Body of pancreas (tissue), 4 donors: ENCODE data around the gene ASPDH. TPM values are rescaled to one million over a fixed set of nuclear protein-coding genes. Genes with fewer than 3 reads are reported as not detected.
A peak's percentile ranks its signal among the peaks of the same experiment; 100 is the strongest.

ENCODE experiments used
- ATAC-seq: fragments of 150-250 bp; one replicate; pipeline ENCODE4 v1.9.1; 2016
- DNase-seq, 4 donors: peaks; one replicate each; pipeline ENCODE4 v3.0.0-alpha.2; 2019
- H3K27ac ChIP-seq, 4 donors: fragments of 200-600 bp; sonication (generic); 1 replicate in 3 of 4; 2 replicates in 1 of 4; pipeline versions ENCODE4 v1.5.1 to v1.6.1; 2016 to 2019; ENCODE audit warnings: mild to moderate bottlenecking in 1 of 4, mixed read lengths in 1 of 4, moderate library complexity in 1 of 4
- H3K27me3 ChIP-seq, 2 donors: fragments of 200-600 bp; sonication (generic); one replicate each; pipeline ENCODE4 v1.6.0; 2016; ENCODE audit warnings: mild to moderate bottlenecking in 1 of 2
- H3K36me3 ChIP-seq, 2 donors: fragments of 200-600 bp; sonication (generic); replicated peaks in 1 of 2; 2 replicates each; pipeline ENCODE4 v1.5.1; 2016; ENCODE audit warnings: low read depth in 2 of 2; ENCODE audit not compliant: insufficient read depth in 1 of 2
- H3K4me1 ChIP-seq: fragments of 200-600 bp; sonication (generic); one replicate; pipeline ENCODE4 v1.6.0; 2016
- H3K4me3 ChIP-seq, 2 donors: fragments of 200-600 bp; sonication (generic); 1 replicate in 1 of 2; 2 replicates in 1 of 2; pipeline ENCODE4 v1.5.1; 2016 to 2019
- H3K9me3 ChIP-seq, 3 donors: fragments of 200-600 bp; sonication (generic); 1 replicate in 2 of 3; 2 replicates in 1 of 3; pipeline ENCODE4 v1.5.1; 2016
- CTCF ChIP-seq, 7 experiments: fragments of 450-650 bp in 4 of 7; fragments of 200-600 bp in 3 of 7; sonication (generic) in 3 of 7; IDR thresholded peaks; one replicate each; pipeline ENCODE4 v1.5.1; 2016 to 2019; ENCODE audit warnings: antibody characterized with exemption in 7 of 7
- POLR2A ChIP-seq, 3 donors: fragments of 450-650 bp; IDR thresholded peaks; one replicate each; pipeline ENCODE4 v1.6.1; 2016; ENCODE audit warnings: antibody characterized with exemption in 3 of 3, mild to moderate bottlenecking in 2 of 3
- whole genome bisulfite sequencing, 2 donors: methylation state at CpG; one replicate each; pipeline ENCODE4 v1.1.5; 2017; 5-methylcytosine and 5-hydroxymethylcytosine counted together
- intact Hi-C: fragments of 100-400 bp; cut with DNase I; formaldehyde crosslinking; loops from one replicate; pipeline ENCODE4 v1.15.1; 2023
- total RNA-seq, 2 donors: library from RNA; depleted of rRNA; stranded (reverse); fragments of >200 nt; gene quantifications; one replicate each; pipeline ENCODE4 v1.1.0, GENCODE V29; 2016

ASPDH gene
- total RNA-seq, 2 donors from 2014 or later, result not detected

GRCh38 chr19:50468818-50469217, 44.9 kb downstream of the ASPDH start:
- no peak overlapping the region for H3K4me3 ChIP-seq
- TF ChIP-seq POLR2A (IDR thresholded peaks at IDR 0.05) (no peak), CTCF (IDR thresholded peaks at IDR 0.05) (no peak)
- ATAC-seq (no peak), DNase-seq (no peak)
- H3K36me3 ChIP-seq, result no peaks in the 10 kb centered on the region
- H3K4me1 ChIP-seq, result no peaks in the 10 kb centered on the region
- H3K27ac ChIP-seq, result no peak overlapping the region
- 85 to 89% methylated on average over 6 of the region's 6 CpGs for WGBS, 2 donors
- H3K9me3 ChIP-seq, result no peaks in the 10 kb centered on the region
- intact Hi-C loops, result no loop called here
- no peaks in the 10 kb centered on the region for H3K27me3 ChIP-seq

- no peaks in the 10 kb centered on the region for H3K4me1 ChIP-seq
- 69 to 78% methylated on average over 18 of the region's 18 CpGs for WGBS, 2 donors
These were observed 46.1 kb downstream of the ASPDH start for GRCh38 chr19:50467566-50467965.

GRCh38 chr19:50466706-50467039, 47.0 kb downstream of the ASPDH start:
- H3K4me3 ChIP-seq, result no peak overlapping the region
- DNase-seq (no peak), ATAC-seq (no peak)
- intact Hi-C loops, result no loop called here
- H3K27ac ChIP-seq, result no peak overlapping the region
- TF ChIP-seq CTCF (IDR thresholded peaks at IDR 0.05) (no peak), POLR2A (IDR thresholded peaks at IDR 0.05) (no peak)
- no peaks in the 10 kb centered on the region for H3K36me3 ChIP-seq
- 76 to 86% methylated on average over 8 to 11 of the region's 11 CpGs for WGBS, 2 donors
- no peaks in the 10 kb centered on the region for H3K9me3 ChIP-seq
- peaks cover 0 to 4% of the 10 kb centered on the region in 2 donors for H3K27me3 ChIP-seq
- no peaks in the 10 kb centered on the region for H3K4me1 ChIP-seq

More at GRCh38 chr19:50467566-50467965, 46.1 kb downstream of the ASPDH start:
- Histone ChIP-seq H3K27ac (no peak overlapping the region), H3K36me3 (no peaks in the 10 kb centered on the region), H3K4me3 (no peak overlapping the region), H3K27me3 (no peaks in the 10 kb centered on the region), H3K9me3 (no peaks in the 10 kb centered on the region)
- intact Hi-C loops, result no loop called here
- DNase-seq (no peak), ATAC-seq (no peak)
- TF ChIP-seq POLR2A (IDR thresholded peaks at IDR 0.05), result no peak
- TF ChIP-seq CTCF (IDR thresholded peaks at IDR 0.05), result no peak

- 49 to 71% methylated on average over 17 to 28 of the region's 29 CpGs for WGBS, 2 donors
- no peaks in the 10 kb centered on the region for H3K36me3 ChIP-seq
- H3K4me3 ChIP-seq, result no peak overlapping the region
- intact Hi-C loops, result no loop called here
- peak; percentile 22 for ATAC-seq
- no peak overlapping the region for H3K27ac ChIP-seq
- no peaks in the 10 kb centered on the region for H3K4me1 ChIP-seq
- H3K9me3 ChIP-seq, result no peaks in the 10 kb centered on the region
- H3K27me3 ChIP-seq, result peaks cover 0 to 4% of the 10 kb centered on the region in 2 donors
- peak in 2 of 4 donors; percentile 14 to 18 for DNase-seq
- no peak for TF ChIP-seq POLR2A (IDR thresholded peaks at IDR 0.05)
- TF ChIP-seq CTCF (IDR thresholded peaks at IDR 0.05), result peak in 1 of 7 experiments; percentile 3
These were observed 47.6 kb downstream of the ASPDH start for GRCh38 chr19:50465986-50466705.

GRCh38 chr19:50465000-50465399, 48.7 kb downstream of the ASPDH start:
- no peak overlapping the region for H3K4me3 ChIP-seq
- no peaks in the 10 kb centered on the region for H3K4me1 ChIP-seq
- peaks cover 0 to 4% of the 10 kb centered on the region in 2 donors for H3K27me3 ChIP-seq
- no peak for DNase-seq
- ATAC-seq, result no peak
- H3K36me3 ChIP-seq, result no peaks in the 10 kb centered on the region
- WGBS, 2 donors, result 71 to 80% methylated on average over 10 to 13 of the region's 13 CpGs
- intact Hi-C loops, result loop anchor here (5.0 kb wide), 1 partner anchor 93 kb away; no protein-coding TSS in a partner anchor
- no peaks in the 10 kb centered on the region for H3K9me3 ChIP-seq
- H3K27ac ChIP-seq, result no peak overlapping the region
- TF ChIP-seq POLR2A (IDR thresholded peaks at IDR 0.05) (no peak), CTCF (IDR thresholded peaks at IDR 0.05) (no peak)
